Measurements from ENCODE around the gene GALK1. TPM values are rescaled to one million over a fixed set of nuclear protein-coding genes. Genes with fewer than 3 reads are reported as not detected.

Gene GALK1
- total RNA-seq, 1 donor from 2014 or later, result 54.7 TPM

- H3K27me3 Mint-ChIP-seq, result peaks cover 13% of the 10 kb centered on the region
- intact Hi-C loops (cut with micrococcal nuclease), result no loop called here
- H3K36me3 Mint-ChIP-seq (ENCODE audit: low read depth), result no peaks in the 10 kb centered on the region
- no peaks in the 10 kb centered on the region for H3K9me3 Mint-ChIP-seq
- no peak overlapping the region for H3K4me3 Mint-ChIP-seq
- DNase-seq, result no peak
- H3K27ac Mint-ChIP-seq, result no peak overlapping the region
- H3K4me1 Mint-ChIP-seq, result peaks cover 4% of the 10 kb centered on the region
Observed at GRCh38 chr17:75724016-75725003, 40.7 kb downstream of the GALK1 start.

GRCh38 chr17:75723171-75723930, 41.6 kb downstream of the GALK1 start:
- intact Hi-C loops (cut with micrococcal nuclease), result no loop called here
- no peaks in the 10 kb centered on the region for H3K9me3 Mint-ChIP-seq
- H3K27ac Mint-ChIP-seq, result no peak overlapping the region
- H3K27me3 Mint-ChIP-seq, result peaks cover 20% of the 10 kb centered on the region
- H3K4me1 Mint-ChIP-seq, result peaks cover 4% of the 10 kb centered on the region
- H3K36me3 Mint-ChIP-seq (ENCODE audit: low read depth), result no peaks in the 10 kb centered on the region
- DNase-seq, result no peak
- no peak overlapping the region for H3K4me3 Mint-ChIP-seq

DNA sequence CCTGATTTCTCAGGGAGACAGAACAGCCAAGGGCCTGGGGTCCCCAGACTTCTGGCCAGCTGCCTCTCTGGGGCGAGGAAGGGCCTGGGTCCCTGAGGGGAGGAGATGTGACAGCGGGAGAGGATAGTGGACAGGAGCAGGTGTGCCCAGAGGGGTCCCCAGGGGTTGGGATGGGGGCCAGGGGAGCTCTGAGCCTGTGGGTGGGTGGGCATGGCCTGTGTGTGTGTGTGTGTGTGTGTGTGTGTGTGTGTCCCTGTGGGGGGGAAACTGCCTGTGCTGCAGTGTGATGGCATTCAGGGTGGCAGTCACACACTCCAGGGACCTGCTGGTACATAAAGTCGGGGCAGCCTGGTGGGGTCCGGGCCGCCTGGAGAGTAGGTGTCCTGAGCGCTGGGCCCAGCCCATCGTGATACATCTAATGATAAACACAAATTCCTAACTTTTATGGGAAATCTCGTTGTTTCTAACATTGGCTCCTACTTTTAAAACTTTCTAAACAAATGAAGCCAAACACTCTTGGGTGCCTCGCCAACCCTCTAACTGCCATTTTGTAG, 42.4 kb downstream of the GALK1 start:
- Mint-ChIP-seq H3K27ac (no peak overlapping the region), H3K4me1 (peaks cover 4% of the 10 kb centered on the region), H3K4me3 (no peak overlapping the region), H3K27me3 (peaks cover 20% of the 10 kb centered on the region), H3K9me3 (no peaks in the 10 kb centered on the region), H3K36me3 (ENCODE audit: low read depth) (no peaks in the 10 kb centered on the region)
- no peak for DNase-seq
- intact Hi-C loops (cut with micrococcal nuclease), result no loop called here

GRCh38 chr17:75722076-75722475, 42.9 kb downstream of the GALK1 start:
- Mint-ChIP-seq H3K27me3 (peaks cover 20% of the 10 kb centered on the region), H3K4me3 (peak overlapping the region; percentile 30), H3K9me3 (no peaks in the 10 kb centered on the region), H3K4me1 (peaks cover 4% of the 10 kb centered on the region), H3K36me3 (ENCODE audit: low read depth) (no peaks in the 10 kb centered on the region), H3K27ac (no peak overlapping the region)
- DNase-seq, result no peak
- intact Hi-C loops (cut with micrococcal nuclease), result no loop called here

GRCh38 chr17:75721463-75722011, 43.5 kb downstream of the GALK1 start:
- intact Hi-C loops (cut with micrococcal nuclease), result no loop called here
- no peak for DNase-seq
- H3K36me3 Mint-ChIP-seq (ENCODE audit: low read depth), result no peaks in the 10 kb centered on the region
- no peak overlapping the region for H3K27ac Mint-ChIP-seq
- peaks cover 4% of the 10 kb centered on the region for H3K4me1 Mint-ChIP-seq
- H3K9me3 Mint-ChIP-seq, result no peaks in the 10 kb centered on the region
- no peak overlapping the region for H3K4me3 Mint-ChIP-seq
- peaks cover 20% of the 10 kb centered on the region for H3K27me3 Mint-ChIP-seq

DNA sequence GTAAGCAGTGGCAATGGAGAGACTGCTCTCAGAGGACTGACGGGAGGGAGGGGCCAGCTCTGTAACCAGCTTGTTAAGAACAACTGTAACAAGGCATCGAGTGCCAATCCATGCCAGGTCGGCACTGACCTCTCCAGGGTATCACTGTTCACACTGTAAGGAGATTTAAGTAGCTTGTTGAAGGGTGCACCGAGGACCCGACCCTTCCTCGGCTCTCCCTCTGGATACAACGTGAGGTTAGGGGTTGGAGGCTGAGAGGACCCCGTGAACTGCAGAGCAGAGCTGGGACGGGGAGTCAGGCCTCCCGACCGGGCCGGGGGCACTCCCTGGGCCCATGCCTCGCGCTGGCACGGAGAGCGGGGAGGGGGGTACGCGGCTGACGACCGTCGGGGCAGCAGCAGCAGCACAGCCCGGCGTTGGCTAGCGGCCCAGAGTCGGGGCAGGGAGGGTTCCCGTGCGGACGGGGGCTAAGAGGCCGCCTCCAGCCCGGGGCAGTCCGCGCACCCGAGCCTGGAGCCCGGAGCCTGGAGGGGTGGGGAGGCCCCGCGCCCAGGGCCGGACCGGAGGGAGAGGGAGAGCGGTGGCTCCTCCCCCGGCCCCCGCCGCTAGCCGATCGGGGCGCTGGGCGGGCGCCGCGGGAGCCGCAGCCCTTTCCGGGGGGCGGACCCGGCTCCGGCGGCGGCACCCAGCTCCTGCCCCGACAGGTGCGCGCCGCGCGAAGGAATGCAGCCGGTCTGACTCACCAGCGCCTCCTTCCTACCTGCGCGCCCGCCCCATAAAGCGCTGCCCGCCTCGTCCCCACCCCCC, 44.1 kb downstream of the GALK1 start, which contains the start of gene ITGB4:
Gene ITGB4, plus strand, starts transcription at position 804 of the 807 bp plus-strand sequence. CDS start 3,245 bp downstream, outside the sequence.
- peaks cover 4% of the 10 kb centered on the region for H3K4me1 Mint-ChIP-seq
- no peak within 1 kb of the TSS for H3K27ac Mint-ChIP-seq
- H3K9me3 Mint-ChIP-seq, result no peaks in the 10 kb centered on the region
- intact Hi-C loops (cut with micrococcal nuclease), result no loop called here
- H3K27me3 Mint-ChIP-seq, result peaks cover 22% of the 10 kb centered on the region
- H3K36me3 Mint-ChIP-seq (ENCODE audit: low read depth), result no peaks in the 10 kb centered on the region
- peak; percentile 92 for DNase-seq
- H3K4me3 Mint-ChIP-seq, result peak within 1 kb of the TSS; percentile 81

- Mint-ChIP-seq H3K4me3 (peak overlapping the region; percentile 81), H3K27me3 (peaks cover 22% of the 10 kb centered on the region), H3K4me1 (peaks cover 4% of the 10 kb centered on the region), H3K36me3 (ENCODE audit: low read depth) (no peaks in the 10 kb centered on the region), H3K27ac (no peak overlapping the region), H3K9me3 (no peaks in the 10 kb centered on the region)
- no peak for DNase-seq
- intact Hi-C loops (cut with micrococcal nuclease), result no loop called here
Observed at GRCh38 chr17:75719732-75720131, 45.3 kb downstream of the GALK1 start.

GRCh38 chr17:75712446-75712845, 52.5 kb downstream of the GALK1 start:
- Mint-ChIP-seq H3K36me3 (ENCODE audit: low read depth) (peaks cover 10% of the 10 kb centered on the region), H3K9me3 (no peaks in the 10 kb centered on the region), H3K27me3 (peaks cover 6% of the 10 kb centered on the region), H3K27ac (no peak overlapping the region), H3K4me3 (no peak overlapping the region), H3K4me1 (no peaks in the 10 kb centered on the region)
- intact Hi-C loops (cut with micrococcal nuclease), result no loop called here
- DNase-seq, result no peak

Other genes starting within 250 kb of the GALK1 start
- 1.4 and 1.6 TPM in 2 replicates for gene CASKIN2, start 249.7 kb downstream of the GALK1 start, total RNA-seq
- gene TSEN54, start 248.7 kb downstream of the GALK1 start, total RNA-seq, result 61.7 and 66.4 TPM in 2 replicates
- 6.5 and 9.0 TPM in 2 replicates for gene LLGL2, start 239.5 kb downstream of the GALK1 start, total RNA-seq
- gene MYO15B, start 177.4 kb downstream of the GALK1 start, total RNA-seq, result 24.3 and 25.4 TPM in 2 replicates
- 0.14 and 0.38 TPM in 2 replicates for gene SMIM5, start 131.8 kb downstream of the GALK1 start, total RNA-seq
- gene RECQL5, start 98.0 kb downstream of the GALK1 start, total RNA-seq, result 34.2 and 34.4 TPM in 2 replicates
- 109 and 115 TPM in 2 replicates for gene SAP30BP, start 97.9 kb downstream of the GALK1 start, total RNA-seq
- 0.71 and 1.8 TPM in 2 replicates for gene ITGB4, start 43.7 kb downstream of the GALK1 start, total RNA-seq
- 28.9 and 30.0 TPM in 2 replicates for gene UNK, start 19.6 kb upstream of the GALK1 start, total RNA-seq
- gene UNC13D, start 79.2 kb upstream of the GALK1 start, total RNA-seq, result 158 and 161 TPM in 2 replicates
- gene WBP2, start 90.1 kb upstream of the GALK1 start, total RNA-seq, result 68.9 and 70.0 TPM in 2 replicates
- gene TRIM47, start 113.4 kb upstream of the GALK1 start, total RNA-seq, result 25.2 and 33.2 TPM in 2 replicates
- gene TRIM65, start 131.8 kb upstream of the GALK1 start, total RNA-seq, result 47.6 and 48.1 TPM in 2 replicates
- gene MRPL38, start 139.7 kb upstream of the GALK1 start, total RNA-seq, result 151 and 157 TPM in 2 replicates
- gene FBF1, start 175.8 kb upstream of the GALK1 start, total RNA-seq, result 17.5 and 18.6 TPM in 2 replicates
- gene ACOX1, start 214.0 kb upstream of the GALK1 start, total RNA-seq, result 29.2 and 30.0 TPM in 2 replicates
- gene TEN1, start 214.0 kb upstream of the GALK1 start, total RNA-seq, result 9.7 and 12.5 TPM in 2 replicates
- gene CDK3, start 235.7 kb upstream of the GALK1 start, total RNA-seq, result 6.6 and 7.4 TPM in 2 replicates